ENCODE results near the gene CATSPER3.

- TF ChIP-seq POLR2A (IDR thresholded peaks at IDR 0.05; ENCODE audit: low read length) (no peak), GATA1 (IDR thresholded peaks at IDR 0.05; ENCODE audit: low read depth, low read length) (no peak)
Measured at GRCh38 chr5:135005076-135005475, 37.4 kb downstream of the CATSPER3 start.

All from erythroblast (primary cell).